Transverse colon (tissue), 4 donors: ENCODE results near the gene NUTF2.

Experiments used
- CTCF ChIP-seq, 5 experiments: fragments of 200-600 bp in 3 of 5; fragments of 450-650 bp in 2 of 5; sonication (generic) in 3 of 5; IDR thresholded peaks; 1 replicate in 2 of 5; 2 replicates in 3 of 5; pipeline ENCODE4 v1.5.1; 2016 to 2017; ENCODE audit warnings: antibody characterized with exemption in 5 of 5, inconsistent platforms in 3 of 5, mild to moderate bottlenecking in 2 of 5, moderate library complexity in 1 of 5
- POLR2AphosphoS5 ChIP-seq, 3 donors: sonication (generic); formaldehyde crosslinking; IDR thresholded peaks; one replicate each; pipeline ENCODE4 v1.6.1; 2016; ENCODE audit warnings: antibody characterized with exemption in 3 of 3

- TF ChIP-seq CTCF (IDR thresholded peaks at IDR 0.05) (no peak), POLR2AphosphoS5 (IDR thresholded peaks at IDR 0.05) (peak; percentile 49 to 62 (median 52))
Observed at GRCh38 chr16:67893743-67894399, 47.1 kb downstream of the NUTF2 start.
